ENCODE data around the gene ADAMTSL4. TPM values are rescaled to one million over a fixed set of nuclear protein-coding genes. Genes with fewer than 3 reads are reported as not detected.

ADAMTSL4 gene
- total RNA-seq, 6 experiments from 2014 or later = 20.5 to 35.2 (median 31.5) TPM

DNA sequence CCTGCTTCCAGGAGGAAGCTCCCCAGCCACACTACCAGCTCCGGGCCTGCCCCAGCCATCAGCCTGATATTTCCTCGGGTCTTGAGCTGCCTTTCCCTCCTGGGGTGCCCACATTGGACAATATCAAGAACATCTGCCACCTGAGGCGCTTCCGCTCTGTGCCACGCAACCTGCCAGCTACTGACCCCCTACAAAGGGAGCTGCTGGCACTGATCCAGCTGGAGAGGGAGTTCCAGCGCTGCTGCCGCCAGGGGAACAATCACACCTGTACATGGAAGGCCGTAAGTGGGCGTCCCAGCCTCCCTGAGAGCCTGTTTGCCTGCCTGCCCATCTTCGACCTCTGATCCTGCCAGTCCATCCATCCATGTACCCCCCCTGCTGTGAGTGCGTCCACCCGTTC lies 37.7 kb upstream of the ADAMTSL4 start:
- no peak overlapping the region for H3K27ac ChIP-seq
- 74% methylated on average over 3 of the region's 12 CpGs for WGBS (ENCODE audit: insufficient coverage, low coverage, low lambda C conversion rate, missing lambda C conversion rate)
- H3K36me3 ChIP-seq = peaks cover 0 to 3% (median 0%) of the 10 kb centered on the region in 4 donors
- no peaks in the 10 kb centered on the region for H3K27me3 ChIP-seq
- no peak overlapping the region for H3K4me3 ChIP-seq
- DNase-seq = peak in 1 of 3 donors; percentile 50
- intact Hi-C loops (cut with DNase I) = loop anchor here in 1 of 2 donors (10.0 kb wide), 1 partner anchor 47 kb away; no protein-coding TSS in a partner anchor
- ATAC-seq = no peak
- peaks cover 0 to 7% (median 3%) of the 10 kb centered on the region in 4 donors for H3K4me1 ChIP-seq
- H3K9me3 ChIP-seq = no peaks in the 10 kb centered on the region
- no peak for TF ChIP-seq POLR2A (IDR thresholded peaks at IDR 0.05)
- TF ChIP-seq, protein P1, sequence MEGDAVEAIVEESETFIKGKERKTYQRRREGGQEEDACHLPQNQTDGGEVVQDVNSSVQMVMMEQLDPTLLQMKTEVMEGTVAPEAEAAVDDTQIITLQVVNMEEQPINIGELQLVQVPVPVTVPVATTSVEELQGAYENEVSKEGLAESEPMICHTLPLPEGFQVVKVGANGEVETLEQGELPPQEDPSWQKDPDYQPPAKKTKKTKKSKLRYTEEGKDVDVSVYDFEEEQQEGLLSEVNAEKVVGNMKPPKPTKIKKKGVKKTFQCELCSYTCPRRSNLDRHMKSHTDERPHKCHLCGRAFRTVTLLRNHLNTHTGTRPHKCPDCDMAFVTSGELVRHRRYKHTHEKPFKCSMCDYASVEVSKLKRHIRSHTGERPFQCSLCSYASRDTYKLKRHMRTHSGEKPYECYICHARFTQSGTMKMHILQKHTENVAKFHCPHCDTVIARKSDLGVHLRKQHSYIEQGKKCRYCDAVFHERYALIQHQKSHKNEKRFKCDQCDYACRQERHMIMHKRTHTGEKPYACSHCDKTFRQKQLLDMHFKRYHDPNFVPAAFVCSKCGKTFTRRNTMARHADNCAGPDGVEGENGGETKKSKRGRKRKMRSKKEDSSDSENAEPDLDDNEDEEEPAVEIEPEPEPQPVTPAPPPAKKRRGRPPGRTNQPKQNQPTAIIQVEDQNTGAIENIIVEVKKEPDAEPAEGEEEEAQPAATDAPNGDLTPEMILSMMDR (IDR thresholded peaks at IDR 0.05) = no peak

DNA sequence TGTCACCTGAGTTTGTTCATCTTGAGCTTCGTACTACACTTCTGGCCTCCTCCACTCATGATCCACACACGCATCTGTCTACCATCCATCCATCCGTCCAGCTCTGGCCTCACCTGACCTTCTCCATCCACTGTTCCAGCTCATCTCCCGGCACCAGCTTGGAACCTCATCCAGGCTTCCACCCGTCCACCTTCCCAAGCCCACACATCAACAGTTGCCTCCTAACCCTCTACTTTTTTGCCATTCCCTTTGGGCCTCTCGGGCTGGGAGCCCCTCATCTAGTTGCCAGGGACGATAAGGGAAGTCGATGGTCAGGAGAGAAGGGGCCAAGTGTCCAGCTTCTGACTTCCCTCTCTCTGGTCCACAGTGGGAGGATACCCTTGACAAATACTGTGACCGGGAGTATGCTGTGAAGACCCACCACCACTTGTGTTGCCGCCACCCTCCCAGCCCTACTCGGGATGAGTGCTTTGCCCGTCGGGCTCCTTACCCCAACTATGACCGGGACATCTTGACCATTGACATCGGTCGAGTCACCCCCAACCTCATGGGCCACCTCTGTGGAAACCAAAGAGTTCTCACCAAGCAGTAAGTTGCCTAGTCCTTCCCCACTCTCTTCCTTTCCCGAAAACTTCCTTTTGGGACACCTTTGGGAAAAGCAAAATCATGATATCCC lies 37.1 kb upstream of the ADAMTSL4 start:
- peaks cover 0 to 10% (median 5%) of the 10 kb centered on the region in 4 donors for H3K4me1 ChIP-seq
- no peaks in the 10 kb centered on the region for H3K27me3 ChIP-seq
- ATAC-seq (no peak), DNase-seq (peak in 1 of 3 donors; percentile 31)
- peaks cover 0 to 3% (median 0%) of the 10 kb centered on the region in 4 donors for H3K36me3 ChIP-seq
- no peaks in the 10 kb centered on the region for H3K9me3 ChIP-seq
- no peak overlapping the region for H3K4me3 ChIP-seq
- H3K27ac ChIP-seq = no peak overlapping the region
- WGBS (ENCODE audit: insufficient coverage, low coverage, low lambda C conversion rate, missing lambda C conversion rate) = 65% methylated on average over 7 of the region's 17 CpGs
- intact Hi-C loops (cut with DNase I) = loop anchor here in 1 of 2 donors (10.0 kb wide), 1 partner anchor 47 kb away; no protein-coding TSS in a partner anchor
- no peak for TF ChIP-seq POLR2A (IDR thresholded peaks at IDR 0.05)
- TF ChIP-seq, protein P1 (IDR thresholded peaks at IDR 0.05) = no peak

DNA sequence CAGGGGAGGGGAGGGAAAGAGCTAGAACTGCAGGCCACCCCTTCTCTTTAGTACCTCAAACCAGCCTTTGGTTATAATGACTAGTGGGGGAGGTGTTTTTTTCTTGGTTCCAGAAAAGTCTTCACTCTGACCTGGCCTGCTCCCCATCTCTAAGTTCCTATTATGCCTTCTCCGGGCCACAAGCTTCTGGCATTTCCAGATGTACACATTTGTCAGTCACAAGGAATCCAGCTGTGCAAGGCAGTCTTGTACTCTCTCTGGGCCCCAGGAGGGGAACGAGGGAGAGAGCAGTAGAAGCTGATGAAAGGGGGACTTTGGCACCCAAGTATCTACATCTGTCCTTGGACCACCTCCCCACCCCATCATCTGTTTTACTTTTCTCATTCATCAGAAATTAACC lies 36.4 kb upstream of the ADAMTSL4 start:
- Histone ChIP-seq H3K4me3 (no peak overlapping the region), H3K4me1 (peaks cover 0 to 13% (median 5%) of the 10 kb centered on the region in 4 donors), H3K9me3 (no peaks in the 10 kb centered on the region), H3K27ac (no peak overlapping the region), H3K27me3 (no peaks in the 10 kb centered on the region), H3K36me3 (peaks cover 0 to 3% (median 0%) of the 10 kb centered on the region in 4 donors)
- peak in 1 of 3 donors; percentile 2 for DNase-seq
- 76% methylated on average over 2 of the region's 2 CpGs for WGBS (ENCODE audit: insufficient coverage, low coverage, low lambda C conversion rate, missing lambda C conversion rate)
- intact Hi-C loops (cut with DNase I) = loop anchor here in 1 of 2 donors (10.0 kb wide), 1 partner anchor 48 kb away; no protein-coding TSS in a partner anchor
- ATAC-seq = no peak
- no peak for TF ChIP-seq POLR2A (IDR thresholded peaks at IDR 0.05)
- TF ChIP-seq, protein P1 (IDR thresholded peaks at IDR 0.05) = no peak

DNA sequence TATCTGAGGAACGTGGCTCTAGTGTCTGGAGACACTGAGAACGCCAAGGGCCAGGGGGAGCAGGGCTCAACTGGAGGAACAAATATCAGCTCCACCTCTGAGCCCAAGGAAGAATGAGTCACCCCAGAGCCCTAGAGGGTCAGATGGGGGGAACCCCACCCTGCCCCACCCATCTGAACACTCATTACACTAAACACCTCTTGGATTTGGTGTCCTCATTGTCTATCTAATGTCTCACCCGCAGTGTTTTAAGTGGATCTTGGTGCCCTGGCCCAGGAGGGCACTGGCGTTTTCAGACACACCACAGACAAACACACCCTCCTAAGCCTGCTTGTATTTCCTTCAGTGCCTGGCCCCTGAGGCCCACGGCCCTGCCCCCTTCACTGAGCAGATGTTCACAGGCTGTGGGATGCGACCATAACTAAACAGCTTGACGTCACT lies 35.8 kb upstream of the ADAMTSL4 start:
- no peaks in the 10 kb centered on the region for H3K9me3 ChIP-seq
- H3K27ac ChIP-seq = no peak overlapping the region
- TF ChIP-seq, protein P1 (IDR thresholded peaks at IDR 0.05) = no peak
- TF ChIP-seq POLR2A (IDR thresholded peaks at IDR 0.05) = no peak
- no peak for ATAC-seq
- no peaks in the 10 kb centered on the region for H3K27me3 ChIP-seq
- peaks cover 0 to 13% (median 5%) of the 10 kb centered on the region in 4 donors for H3K4me1 ChIP-seq
- H3K4me3 ChIP-seq = no peak overlapping the region
- H3K36me3 ChIP-seq = peaks cover 0 to 3% (median 0%) of the 10 kb centered on the region in 4 donors
- peak in 1 of 3 donors; percentile 10 for DNase-seq
- intact Hi-C loops (cut with DNase I) = loop anchor here in 1 of 2 donors (10.0 kb wide), 1 partner anchor 49 kb away; no protein-coding TSS in a partner anchor
- 86% methylated on average over 7 of the region's 7 CpGs for WGBS (ENCODE audit: insufficient coverage, low coverage, low lambda C conversion rate, missing lambda C conversion rate)
